Urothelium cell line (cell line): ENCODE measurements around the gene HAPLN2.

Source experiments
- DNase-seq: peaks from one replicate; pipeline ENCODE4 v3.0.0; 2011; ENCODE audit warnings: low spot score, mixed read lengths
- FAIRE-seq: peaks from 2 replicates; lab custom pipeline; 2011; peaks lifted over from hg19 to GRCh38; lab: Jason Lieb, UNC

The HAPLN2 gene

GRCh38 chr1:156643049-156643777 lies 24.0 kb downstream of the HAPLN2 start:
- DNase-seq (no peak), FAIRE-seq (no peak)

GRCh38 chr1:156643778-156644092 lies 24.5 kb downstream of the HAPLN2 start:
- no peak for FAIRE-seq
- no peak for DNase-seq

- DNase-seq (no peak), FAIRE-seq (no peak)
Observed at GRCh38 chr1:156644146-156644545, 24.9 kb downstream of the HAPLN2 start.

- no peak for DNase-seq
- no peak for FAIRE-seq
Observed at GRCh38 chr1:156644640-156645039, 25.4 kb downstream of the HAPLN2 start.

GRCh38 chr1:156645056-156645455 lies 25.8 kb downstream of the HAPLN2 start:
- DNase-seq (no peak), FAIRE-seq (no peak)

GRCh38 chr1:156645666-156646065 lies 26.5 kb downstream of the HAPLN2 start:
- FAIRE-seq (no peak), DNase-seq (no peak)

GRCh38 chr1:156646738-156647211 lies 27.6 kb downstream of the HAPLN2 start:
- FAIRE-seq = no peak

GRCh38 chr1:156647351-156647750 lies 28.1 kb downstream of the HAPLN2 start:
- FAIRE-seq = no peak

More at GRCh38 chr1:156646738-156647211, 27.6 kb downstream of the HAPLN2 start:
- DNase-seq = no peak

GRCh38 chr1:156648496-156648895 lies 29.3 kb downstream of the HAPLN2 start:
- FAIRE-seq (no peak), DNase-seq (no peak)

More at GRCh38 chr1:156647351-156647750, 28.1 kb downstream of the HAPLN2 start:
- no peak for DNase-seq

- DNase-seq = no peak
- FAIRE-seq = no peak
Observed at GRCh38 chr1:156648951-156649350, 29.7 kb downstream of the HAPLN2 start.

GRCh38 chr1:156652131-156652991 lies 33.1 kb downstream of the HAPLN2 start:
- no peak for FAIRE-seq

GRCh38 chr1:156652992-156653355 lies 33.8 kb downstream of the HAPLN2 start:
- no peak for FAIRE-seq
- DNase-seq = no peak

More at GRCh38 chr1:156652131-156652991, 33.1 kb downstream of the HAPLN2 start:
- no peak for DNase-seq

GRCh38 chr1:156654700-156655099 lies 35.5 kb downstream of the HAPLN2 start:
- FAIRE-seq (no peak), DNase-seq (no peak)

GRCh38 chr1:156655151-156655903 lies 36.1 kb downstream of the HAPLN2 start:
- DNase-seq (no peak), FAIRE-seq (no peak)

- FAIRE-seq = no peak
- DNase-seq = no peak
Observed at GRCh38 chr1:156655904-156656516, 36.8 kb downstream of the HAPLN2 start.

GRCh38 chr1:156656806-156657740 lies 37.9 kb downstream of the HAPLN2 start:
- DNase-seq = peak; percentile 83
- FAIRE-seq = no peak

GRCh38 chr1:156657741-156658319 lies 38.6 kb downstream of the HAPLN2 start:
- DNase-seq (no peak), FAIRE-seq (no peak)

- no peak for FAIRE-seq
Observed at GRCh38 chr1:156658496-156658895, 39.3 kb downstream of the HAPLN2 start.

GRCh38 chr1:156658945-156659574 lies 39.8 kb downstream of the HAPLN2 start:
- FAIRE-seq (no peak), DNase-seq (no peak)

More at GRCh38 chr1:156658496-156658895, 39.3 kb downstream of the HAPLN2 start:
- DNase-seq = no peak
